Natural killer cell (primary cell): ENCODE results near the gene IDI1. TPM values are rescaled to one million over a fixed set of nuclear protein-coding genes. Genes with fewer than 3 reads are reported as not detected.
A peak's percentile ranks its signal among the peaks of the same experiment; 100 is the strongest.

Source experiments
- ATAC-seq, 3 donors: fragments of 150-1000 bp in 2 of 3; fragments of 200-7000 bp in 1 of 3; cut with Tn5 transposase; 1 replicate in 1 of 3; 2 replicates in 2 of 3; pipeline ENCODE4 v1.10.0; 2021; ENCODE audit warnings: mild to moderate bottlenecking in 2 of 3, moderate library complexity in 2 of 3
- DNase-seq, 2 donors: peaks; one replicate each; pipeline versions ENCODE4 v3.0.0 to v3.0.0-alpha.2; 2013 to 2021; ENCODE audit warnings: mixed read lengths in 1 of 2
- H3K27ac ChIP-seq: one replicate; pipeline ENCODE4 v1.5.1; 2013; ENCODE audit warnings: mild to moderate bottlenecking, low read length
- H3K27me3 ChIP-seq: one replicate; pipeline ENCODE4 v1.6.1; 2013; ENCODE audit warnings: low read length; ENCODE audit not compliant: control insufficient read depth, insufficient read depth
- H3K36me3 ChIP-seq: one replicate; pipeline ENCODE4 v1.6.1; 2013; ENCODE audit warnings: low read length; ENCODE audit not compliant: control insufficient read depth, insufficient read depth
- H3K4me1 ChIP-seq: one replicate; pipeline ENCODE4 v1.6.1; 2013; ENCODE audit warnings: low read length; ENCODE audit not compliant: control insufficient read depth, insufficient read depth
- H3K4me3 ChIP-seq: one replicate; pipeline ENCODE4 v1.5.1; 2013; ENCODE audit warnings: low read length
- H3K9me3 ChIP-seq: one replicate; pipeline ENCODE4 v1.6.1; 2013; ENCODE audit warnings: low read length; ENCODE audit not compliant: control insufficient read depth, insufficient read depth
- H3K27ac Mint-ChIP-seq, 2 donors: one replicate each; pipeline ENCODE4 v1.8.0; 2022; ENCODE audit warnings: mild to moderate bottlenecking in 2 of 2, mixed read lengths in 2 of 2, moderate library complexity in 1 of 2
- H3K27me3 Mint-ChIP-seq, 2 donors: one replicate each; pipeline ENCODE4 v1.8.0; 2022; ENCODE audit warnings: low read depth in 2 of 2, mixed read lengths in 2 of 2
- H3K36me3 Mint-ChIP-seq: one replicate; pipeline ENCODE4 v1.8.0; 2022; ENCODE audit warnings: mixed read lengths
- H3K4me1 Mint-ChIP-seq, 2 donors: one replicate each; pipeline ENCODE4 v1.8.0; 2022; ENCODE audit warnings: mixed read lengths in 2 of 2
- H3K4me3 Mint-ChIP-seq: one replicate; pipeline ENCODE4 v1.8.0; 2022; ENCODE audit warnings: mild to moderate bottlenecking, moderate library complexity, mixed read lengths
- H3K9me3 Mint-ChIP-seq, 2 donors: one replicate each; pipeline ENCODE4 v1.8.0; 2022; ENCODE audit warnings: mixed read lengths in 2 of 2
- CTCF ChIP-seq: fragments of 200-600 bp; IDR thresholded peaks from one replicate; pipeline ENCODE4 v1.8.0; 2022; ENCODE audit warnings: antibody characterized with exemption
- WGBS: methylation state at CpG from one replicate; pipeline ENCODE4 v1.1.7; 2013; ENCODE audit warnings: missing lambda C conversion rate; ENCODE audit not compliant: insufficient coverage; 5-methylcytosine and 5-hydroxymethylcytosine counted together
- intact Hi-C: fragments of 100-400 bp; cut with micrococcal nuclease; formaldehyde crosslinking; loops from one replicate; pipeline ENCODE4 v1.14.2; 2022
- total RNA-seq, 4 donors: library from RNA; stranded (reverse); fragments of 120-200 nt in 1 of 4; gene quantifications; one replicate each; pipeline versions ENCODE4 v1.2.3 to v1.2.4, GENCODE V29; 2013 to 2022

The IDI1 gene
- total RNA-seq, 3 donors from 2014 or later (not counting 1 experiment from before 2014, with no cell fraction given), result 156 to 229 (median 163) TPM

GRCh38 chr10:1037098-1037497 lies 11.8 kb downstream of the IDI1 start:
- peaks cover 7% of the 10 kb centered on the region for H3K36me3 Mint-ChIP-seq
- no peaks in the 10 kb centered on the region for H3K9me3 Mint-ChIP-seq
- peaks cover 9 to 14% of the 10 kb centered on the region in 2 donors for H3K4me1 Mint-ChIP-seq
- H3K4me1 ChIP-seq, result no peaks in the 10 kb centered on the region
- H3K36me3 ChIP-seq, result peaks cover 30% of the 10 kb centered on the region
- no peak overlapping the region for H3K27ac ChIP-seq
- 89% methylated on average over 11 of the region's 11 CpGs for WGBS
- no peak overlapping the region for H3K4me3 Mint-ChIP-seq
- intact Hi-C loops, result no loop called here
- no peak for TF ChIP-seq CTCF
- H3K9me3 ChIP-seq, result no peaks in the 10 kb centered on the region
- no peaks in the 10 kb centered on the region for H3K27me3 ChIP-seq
- H3K4me3 ChIP-seq, result no peak overlapping the region
- ATAC-seq (peak in 1 of 3 donors; percentile 23), DNase-seq (no peak)
- H3K27ac Mint-ChIP-seq, result peak overlapping the region in 1 of 2 donors; percentile 49
- H3K27me3 Mint-ChIP-seq, result no peaks in the 10 kb centered on the region

- 77% methylated on average over 14 of the region's 14 CpGs for WGBS
- Mint-ChIP-seq H3K36me3 (peaks cover 7% of the 10 kb centered on the region), H3K9me3 (no peaks in the 10 kb centered on the region), H3K27me3 (no peaks in the 10 kb centered on the region), H3K4me1 (peaks cover 9 to 14% of the 10 kb centered on the region in 2 donors), H3K4me3 (no peak overlapping the region), H3K27ac (peak overlapping the region in 1 of 2 donors; percentile 49)
- Histone ChIP-seq H3K27ac (no peak overlapping the region), H3K36me3 (peaks cover 23% of the 10 kb centered on the region), H3K27me3 (no peaks in the 10 kb centered on the region), H3K4me3 (no peak overlapping the region), H3K4me1 (no peaks in the 10 kb centered on the region), H3K9me3 (no peaks in the 10 kb centered on the region)
- TF ChIP-seq CTCF, result no peak
- DNase-seq (peak in 1 of 2 donors; percentile 32), ATAC-seq (peak in 1 of 3 donors; percentile 32)
- intact Hi-C loops, result no loop called here
Observed at GRCh38 chr10:1036341-1036791, 12.6 kb downstream of the IDI1 start.

GRCh38 chr10:1035201-1035600 lies 13.7 kb downstream of the IDI1 start:
- Histone ChIP-seq H3K36me3 (peaks cover 11% of the 10 kb centered on the region), H3K4me1 (no peaks in the 10 kb centered on the region), H3K9me3 (no peaks in the 10 kb centered on the region), H3K27me3 (no peaks in the 10 kb centered on the region), H3K27ac (no peak overlapping the region), H3K4me3 (no peak overlapping the region)
- intact Hi-C loops, result no loop called here
- DNase-seq (no peak), ATAC-seq (no peak)
- Mint-ChIP-seq H3K9me3 (no peaks in the 10 kb centered on the region), H3K36me3 (peaks cover 3% of the 10 kb centered on the region), H3K27me3 (no peaks in the 10 kb centered on the region), H3K4me1 (peaks cover 3 to 11% of the 10 kb centered on the region in 2 donors), H3K4me3 (no peak overlapping the region), H3K27ac (peak overlapping the region in 1 of 2 donors; percentile 49)
- no peak for TF ChIP-seq CTCF
- 95% methylated on average over 6 of the region's 6 CpGs for WGBS

GRCh38 chr10:1034758-1035157 lies 14.2 kb downstream of the IDI1 start:
- intact Hi-C loops, result no loop called here
- 96% methylated on average over 3 of the region's 3 CpGs for WGBS

More at GRCh38 chr10:1034758-1035157, 14.2 kb downstream of the IDI1 start:
- no peak for TF ChIP-seq CTCF
- H3K36me3 ChIP-seq, result peaks cover 10% of the 10 kb centered on the region
- Mint-ChIP-seq H3K27me3 (no peaks in the 10 kb centered on the region), H3K4me3 (no peak overlapping the region), H3K9me3 (no peaks in the 10 kb centered on the region), H3K4me1 (peaks cover 0 to 8% of the 10 kb centered on the region in 2 donors), H3K36me3 (no peaks in the 10 kb centered on the region), H3K27ac (no peak overlapping the region)
- DNase-seq (no peak), ATAC-seq (no peak)
- H3K27me3 ChIP-seq, result no peaks in the 10 kb centered on the region
- H3K27ac ChIP-seq, result no peak overlapping the region
- H3K9me3 ChIP-seq, result no peaks in the 10 kb centered on the region
- H3K4me3 ChIP-seq, result no peak overlapping the region
- H3K4me1 ChIP-seq, result no peaks in the 10 kb centered on the region
